ENCODE measurements around the gene CUBN.

The CUBN gene

DNA sequence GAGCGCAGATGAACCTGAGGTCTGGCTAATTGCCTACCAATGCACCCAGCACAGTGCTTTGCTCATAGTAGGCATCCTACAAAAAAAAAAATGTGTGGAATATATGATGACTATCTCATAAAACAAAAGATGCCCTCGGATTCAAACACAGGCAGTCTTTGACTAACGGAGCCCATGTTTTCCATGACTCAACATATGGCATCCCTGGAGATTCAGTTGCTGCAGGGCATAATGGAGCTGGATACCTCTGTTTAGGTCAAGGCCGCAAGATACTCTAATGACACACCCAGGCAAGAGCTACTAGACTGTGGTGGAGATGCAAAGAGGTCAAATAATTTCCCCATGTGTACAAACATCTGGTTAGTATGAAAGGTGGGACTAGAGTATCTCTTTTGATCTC lies 16.3 kb downstream of the CUBN start (continued):
- TF ChIP-seq, protein P1, sequence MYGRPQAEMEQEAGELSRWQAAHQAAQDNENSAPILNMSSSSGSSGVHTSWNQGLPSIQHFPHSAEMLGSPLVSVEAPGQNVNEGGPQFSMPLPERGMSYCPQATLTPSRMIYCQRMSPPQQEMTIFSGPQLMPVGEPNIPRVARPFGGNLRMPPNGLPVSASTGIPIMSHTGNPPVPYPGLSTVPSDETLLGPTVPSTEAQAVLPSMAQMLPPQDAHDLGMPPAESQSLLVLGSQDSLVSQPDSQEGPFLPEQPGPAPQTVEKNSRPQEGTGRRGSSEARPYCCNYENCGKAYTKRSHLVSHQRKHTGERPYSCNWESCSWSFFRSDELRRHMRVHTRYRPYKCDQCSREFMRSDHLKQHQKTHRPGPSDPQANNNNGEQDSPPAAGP (tag by site-specific recombination; IDR thresholded peaks at IDR 0.05), result no peak

DNA sequence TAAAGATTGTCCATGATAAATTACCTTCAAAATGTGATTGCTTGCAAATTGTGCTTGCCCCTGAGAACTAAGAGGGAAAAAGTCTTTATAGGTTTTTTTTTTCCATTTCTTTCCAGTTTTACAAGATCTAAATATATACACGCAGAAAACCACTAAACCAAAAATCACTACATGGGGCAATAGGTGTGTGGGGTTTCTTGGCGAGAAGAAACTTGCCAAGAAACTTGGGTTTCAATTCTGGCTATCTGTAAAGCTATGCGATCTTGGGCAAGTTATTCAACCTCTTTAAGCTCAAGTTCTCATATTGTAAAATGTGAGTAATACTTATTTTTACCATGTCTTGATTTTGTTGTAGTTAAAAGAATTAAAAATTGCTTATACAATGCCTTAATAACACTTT lies 17.0 kb downstream of the CUBN start:
- no peak for TF ChIP-seq ZNF561 (tag by site-specific recombination; IDR thresholded peaks at IDR 0.05; ENCODE audit: borderline replicate concordance)
- TF ChIP-seq, protein P2, sequence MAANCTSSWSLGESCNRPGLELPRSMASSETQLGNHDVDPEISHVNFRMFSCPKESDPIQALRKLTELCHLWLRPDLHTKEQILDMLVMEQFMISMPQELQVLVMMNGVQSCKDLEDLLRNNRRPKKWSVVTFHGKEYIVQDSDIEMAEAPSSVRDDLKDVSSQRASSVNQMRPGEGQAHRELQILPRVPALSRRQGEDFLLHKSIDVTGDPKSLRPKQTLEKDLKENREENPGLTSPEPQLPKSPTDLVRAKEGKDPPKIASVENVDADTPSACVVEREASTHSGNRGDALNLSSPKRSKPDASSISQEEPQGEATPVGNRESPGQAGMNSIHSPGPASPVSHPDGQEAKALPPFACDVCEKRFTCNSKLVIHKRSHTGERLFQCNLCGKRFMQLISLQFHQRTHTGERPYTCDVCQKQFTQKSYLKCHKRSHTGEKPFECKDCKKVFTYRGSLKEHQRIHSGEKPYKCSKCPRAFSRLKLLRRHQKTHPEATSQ (tag by site-specific recombination; IDR thresholded peaks at IDR 0.05), result no peak
- TF ChIP-seq, protein P3, sequence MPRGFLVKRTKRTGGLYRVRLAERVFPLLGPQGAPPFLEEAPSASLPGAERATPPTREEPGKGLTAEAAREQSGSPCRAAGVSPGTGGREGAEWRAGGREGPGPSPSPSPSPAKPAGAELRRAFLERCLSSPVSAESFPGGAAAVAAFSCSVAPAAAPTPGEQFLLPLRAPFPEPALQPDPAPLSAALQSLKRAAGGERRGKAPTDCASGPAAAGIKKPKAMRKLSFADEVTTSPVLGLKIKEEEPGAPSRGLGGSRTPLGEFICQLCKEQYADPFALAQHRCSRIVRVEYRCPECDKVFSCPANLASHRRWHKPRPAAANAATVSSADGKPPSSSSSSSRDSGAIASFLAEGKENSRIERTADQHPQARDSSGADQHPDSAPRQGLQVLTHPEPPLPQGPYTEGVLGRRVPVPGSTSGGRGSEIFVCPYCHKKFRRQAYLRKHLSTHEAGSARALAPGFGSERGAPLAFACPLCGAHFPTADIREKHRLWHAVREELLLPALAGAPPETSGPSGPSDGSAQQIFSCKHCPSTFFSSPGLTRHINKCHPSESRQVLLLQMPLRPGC (tag by site-specific recombination; IDR thresholded peaks at IDR 0.05), result no peak
- TF ChIP-seq ZFHX2 (tag by site-specific recombination; conservative IDR thresholded peaks at IDR 0.05), result no peak
- TF ChIP-seq ZBTB7A (tag by site-specific recombination; IDR thresholded peaks at IDR 0.05; ENCODE audit: low read depth), result no peak
- no peak for TF ChIP-seq KLF16 (tag by site-specific recombination; IDR thresholded peaks at IDR 0.05)
- no peak for TF ChIP-seq ZNF843 (tag by site-specific recombination; IDR thresholded peaks at IDR 0.05)
- TF ChIP-seq ZNF19 (tag by site-specific recombination; IDR thresholded peaks at IDR 0.05; ENCODE audit: low read depth), result no peak
- no peak for TF ChIP-seq SP2 (tag by site-specific recombination; IDR thresholded peaks at IDR 0.05)
- no peak for TF ChIP-seq ZSCAN16 (tag by site-specific recombination; IDR thresholded peaks at IDR 0.05)
- no peak for TF ChIP-seq ZNF157 (tag by site-specific recombination; IDR thresholded peaks at IDR 0.05)
- no peak for TF ChIP-seq ZNF175 (tag by site-specific recombination; IDR thresholded peaks at IDR 0.05)
- no peak for TF ChIP-seq SCRT1 (tag by site-specific recombination; IDR thresholded peaks at IDR 0.05; ENCODE audit: borderline replicate concordance)
- TF ChIP-seq ZNF555 (tag by site-specific recombination; conservative IDR thresholded peaks at IDR 0.05), result no peak
- TF ChIP-seq HOXD13 (CRISPR knock-in tag; IDR thresholded peaks at IDR 0.05; ENCODE audit: borderline replicate concordance), result no peak
- no peak for TF ChIP-seq ZNF311 (tag by site-specific recombination; IDR thresholded peaks at IDR 0.05; ENCODE audit: borderline replicate concordance)
- no peak for TF ChIP-seq HOXC10 (CRISPR knock-in tag; IDR thresholded peaks at IDR 0.05)
- TF ChIP-seq, protein P4, sequence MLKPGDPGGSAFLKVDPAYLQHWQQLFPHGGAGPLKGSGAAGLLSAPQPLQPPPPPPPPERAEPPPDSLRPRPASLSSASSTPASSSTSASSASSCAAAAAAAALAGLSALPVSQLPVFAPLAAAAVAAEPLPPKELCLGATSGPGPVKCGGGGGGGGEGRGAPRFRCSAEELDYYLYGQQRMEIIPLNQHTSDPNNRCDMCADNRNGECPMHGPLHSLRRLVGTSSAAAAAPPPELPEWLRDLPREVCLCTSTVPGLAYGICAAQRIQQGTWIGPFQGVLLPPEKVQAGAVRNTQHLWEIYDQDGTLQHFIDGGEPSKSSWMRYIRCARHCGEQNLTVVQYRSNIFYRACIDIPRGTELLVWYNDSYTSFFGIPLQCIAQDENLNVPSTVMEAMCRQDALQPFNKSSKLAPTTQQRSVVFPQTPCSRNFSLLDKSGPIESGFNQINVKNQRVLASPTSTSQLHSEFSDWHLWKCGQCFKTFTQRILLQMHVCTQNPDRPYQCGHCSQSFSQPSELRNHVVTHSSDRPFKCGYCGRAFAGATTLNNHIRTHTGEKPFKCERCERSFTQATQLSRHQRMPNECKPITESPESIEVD (tag by site-specific recombination; IDR thresholded peaks at IDR 0.05), result no peak
- no peak for TF ChIP-seq ZNF202 (tag by site-specific recombination; IDR thresholded peaks at IDR 0.05; ENCODE audit: borderline replicate concordance)
- POLR2A ChIA-PET, result no interaction called here
- Histone ChIP-seq H3K9me3 (ENCODE audit: control insufficient read depth, insufficient read depth, low read depth, low read length) (no peaks in the 10 kb centered on the region), H3K4me1 (ENCODE audit: control insufficient read depth, insufficient read depth, low read length) (peaks cover 5% of the 10 kb centered on the region; the same call in 1 of the 2 replicates), H3K36me3 (ENCODE audit: control insufficient read depth in 2 of 2, insufficient read depth in 1 of 2, low read length in 2 of 2) (no peaks in the 10 kb centered on the region), H3K4me3 (ENCODE audit: low read depth, low read length) (no peak overlapping the region), H3K27ac (ENCODE audit: extremely low read depth, low read depth, low read length) (no peak overlapping the region)
- CTCF ChIA-PET, result no interaction called here
